Measurements from ENCODE around the gene PTPN2. TPM values are rescaled to one million over a fixed set of nuclear protein-coding genes. Genes with fewer than 3 reads are reported as not detected.

Gene PTPN2
- total and polyA plus RNA-seq, 2 of the 4 experiments (the other 2 are of a cell fraction), result 13.2 to 30.6 TPM

- no peak for TF ChIP-seq CHD1 (IDR thresholded peaks at IDR 0.05; ENCODE audit: low read depth, low read length)
- TF ChIP-seq BHLHE40 (IDR thresholded peaks at IDR 0.05; ENCODE audit: low read depth, low read length), result no peak
Observed at GRCh38 chr18:12747530-12748315, 136.3 kb downstream of the PTPN2 start (continued).

- Histone ChIP-seq H4K20me1 (ENCODE audit: insufficient read depth, low read length) (no peaks in the 10 kb centered on the region), H3K14ac (replicated peaks; ENCODE audit: low read depth, low read length) (no peak overlapping the region), H3K27me3 (ENCODE audit: control insufficient read depth, insufficient read depth, low read length) (no peaks in the 10 kb centered on the region), H3K4me3 (ENCODE audit: insufficient read depth, low read depth, low read length) (no peak overlapping the region), H3K4me2 (ENCODE audit: low read depth, low read length) (no peak overlapping the region), H3K18ac (ENCODE audit: low read depth, low read length) (no peak overlapping the region), H3K23ac (ENCODE audit: low read depth, low read length) (no peak overlapping the region), H3K4me1 (ENCODE audit: control insufficient read depth, insufficient read depth, low read length) (peaks cover 9% of the 10 kb centered on the region), H3K9me3 (ENCODE audit: control insufficient read depth, insufficient read depth, low read length) (no peaks in the 10 kb centered on the region), H3K36me3 (ENCODE audit: control insufficient read depth, insufficient read depth, low read length) (no peaks in the 10 kb centered on the region), H2BK5ac (ENCODE audit: low read depth, low read length, poor library complexity, severe bottlenecking) (no peak overlapping the region), H4K5ac (ENCODE audit: low read depth, low read length) (no peak overlapping the region), H3K79me1 (ENCODE audit: low read depth in 1 of 2, low read length in 2 of 2) (no peaks in the 10 kb centered on the region), H4K91ac (ENCODE audit: insufficient read depth, low read depth, low read length) (no peak overlapping the region), H3K4ac (ENCODE audit: low read depth, low read length) (no peak overlapping the region), H2BK15ac (ENCODE audit: low read depth, low read length) (no peak overlapping the region), H2AFZ (replicated peaks; ENCODE audit: low read length, poor library complexity) (no peak overlapping the region), H3K27ac (ENCODE audit: insufficient read depth, low read length) (no peak overlapping the region), H3K9me1 (ENCODE audit: insufficient read depth, low read length) (peaks cover 4% of the 10 kb centered on the region; the same call in 1 of the 2 replicates), H4K8ac (ENCODE audit: low read depth in 2 of 2, low read length in 2 of 2) (no peak overlapping the region), H2AK9ac (replicated peaks; ENCODE audit: low read depth, low read length, poor library complexity) (no peak overlapping the region), H3K56ac (ENCODE audit: extremely low read depth, insufficient read depth, low read length) (no peak overlapping the region), H2BK20ac (ENCODE audit: low read depth, low read length) (no peak overlapping the region), H3K9ac (ENCODE audit: low read depth, low read length) (no peak overlapping the region), H2BK120ac (ENCODE audit: low read depth, low read length) (no peak overlapping the region), H2AK5ac (ENCODE audit: low read depth, low read length) (no peak overlapping the region)
- TF ChIP-seq POLR2A (IDR thresholded peaks at IDR 0.05; ENCODE audit: low read depth, low read length), result no peak
- no peak for TF ChIP-seq USF2 (IDR thresholded peaks at IDR 0.05; ENCODE audit: low read depth, low read length)
- no peak for TF ChIP-seq NFE2L2 (IDR thresholded peaks at IDR 0.05; ENCODE audit: low read depth, low read length)
- no peak for TF ChIP-seq MAFK (IDR thresholded peaks at IDR 0.05; ENCODE audit: low read depth, low read length)
- TF ChIP-seq RCOR1 (IDR thresholded peaks at IDR 0.05; ENCODE audit: insufficient replicate concordance, low read length), result no peak
- no peak for TF ChIP-seq FOS (IDR thresholded peaks at IDR 0.05; ENCODE audit: low read depth, low read length)
- TF ChIP-seq BHLHE40 (IDR thresholded peaks at IDR 0.05; ENCODE audit: low read depth, low read length), result no peak
- no peak for TF ChIP-seq SMC3 (IDR thresholded peaks at IDR 0.05; ENCODE audit: low read depth, low read length)
- no peak for TF ChIP-seq RFX5 (IDR thresholded peaks at IDR 0.05; ENCODE audit: low read depth, low read length)
- no peak for TF ChIP-seq CEBPB (IDR thresholded peaks at IDR 0.05; ENCODE audit: low read depth, low read length)
- no peak for TF ChIP-seq MAZ (IDR thresholded peaks at IDR 0.05; ENCODE audit: borderline replicate concordance, low read depth, low read length)
- no peak for TF ChIP-seq CTCF (conservative IDR thresholded peaks at IDR 0.05; ENCODE audit: low read depth, low read length)
- no peak for TF ChIP-seq CHD1 (IDR thresholded peaks at IDR 0.05; ENCODE audit: low read depth, low read length)
- intact Hi-C loops (cut with micrococcal nuclease), result loop anchor here (2.0 kb wide), 1 partner anchor 18 kb away; no protein-coding TSS in a partner anchor
- in situ Hi-C loops (cut with MboI; ENCODE audit: low sequenced_read_pairs), result loop anchor here (10.0 to 25.0 kb wide), 2 partner anchors 150 to 417 kb away; no protein-coding TSS in a partner anchor
- ChIA-PET POLR2A (ENCODE audit: unreplicated experiment) (no interaction called here), CTCF (interaction anchor here (0.7 to 2.8 kb wide), 6 partner anchors 117 to 197 kb away, joined by 3 to 23 read pairs (median 4); no protein-coding TSS in a partner anchor)
- no peak for ATAC-seq (ENCODE audit: low read depth)
- BruUV-seq (replicated peaks), result no TSS peak
- DNase-seq, result no peak
- WGBS, 2 experiments (ENCODE audit: extremely low coverage in 2 of 2, insufficient read length in 1 of 2), result no CpG with 5 or more reads among the region's 7 CpGs
- dilution Hi-C loops (cut with HindIII; ENCODE audit: low sequenced_read_pairs, unreplicated experiment), result no loop called here
Observed at GRCh38 chr18:12745095-12745795, 138.8 kb downstream of the PTPN2 start.
